IPS-18c (cell line): ENCODE results near the gene DMP1.

Source experiments
- H3K4me3 ChIP-seq: 2 replicates; pipeline ENCODE4 v1.7.0; 2013; ENCODE audit warnings: low read depth, mild to moderate bottlenecking, low read length, moderate library complexity; ENCODE audit not compliant: insufficient read depth
- H3K9me3 ChIP-seq: one replicate; pipeline ENCODE4 v1.6.1; 2013; ENCODE audit warnings: mild to moderate bottlenecking, low read length, moderate library complexity; ENCODE audit not compliant: control insufficient read depth, insufficient read depth

The DMP1 gene

GRCh38 chr4:87649980-87650379, at the start of gene DMP1:
DMP1 (plus strand) TSS chr4:87650280; CDS start chr4:87656493, 6,213 bp downstream.
- Histone ChIP-seq H3K4me3 (no peak within 1 kb of the TSS), H3K9me3 (no peaks in the 10 kb centered on the region)

GRCh38 chr4:87601361-87601760, 48.7 kb upstream of the DMP1 start:
- no peak overlapping the region for H3K4me3 ChIP-seq
- no peaks in the 10 kb centered on the region for H3K9me3 ChIP-seq

GRCh38 chr4:87608229-87608628, 41.9 kb upstream of the DMP1 start, which contains the start of gene DSPP:
DSPP (plus strand) TSS chr4:87608529; CDS start chr4:87610909, 2,380 bp downstream.
- H3K9me3 ChIP-seq = no peaks in the 10 kb centered on the region
- H3K4me3 ChIP-seq = no peak within 1 kb of the TSS

- Histone ChIP-seq H3K4me3 (no peak overlapping the region), H3K9me3 (no peaks in the 10 kb centered on the region)
Measured at GRCh38 chr4:87614292-87614890, 35.7 kb upstream of the DMP1 start.

GRCh38 chr4:87616268-87616667, 33.8 kb upstream of the DMP1 start:
- Histone ChIP-seq H3K9me3 (no peaks in the 10 kb centered on the region), H3K4me3 (no peak overlapping the region)

- Histone ChIP-seq H3K9me3 (no peaks in the 10 kb centered on the region), H3K4me3 (no peak overlapping the region)
Measured at GRCh38 chr4:87620086-87620485, 30.0 kb upstream of the DMP1 start.

GRCh38 chr4:87620491-87620890, 29.6 kb upstream of the DMP1 start:
- H3K9me3 ChIP-seq = no peaks in the 10 kb centered on the region

GRCh38 chr4:87622303-87622702, 27.8 kb upstream of the DMP1 start:
- Histone ChIP-seq H3K9me3 (no peaks in the 10 kb centered on the region), H3K4me3 (no peak overlapping the region)

More at GRCh38 chr4:87620491-87620890, 29.6 kb upstream of the DMP1 start:
- H3K4me3 ChIP-seq = no peak overlapping the region

- no peak overlapping the region for H3K4me3 ChIP-seq
- no peaks in the 10 kb centered on the region for H3K9me3 ChIP-seq
Measured at GRCh38 chr4:87624698-87625097, 25.4 kb upstream of the DMP1 start.

GRCh38 chr4:87631668-87632067, 18.4 kb upstream of the DMP1 start:
- Histone ChIP-seq H3K4me3 (no peak overlapping the region), H3K9me3 (no peaks in the 10 kb centered on the region)

GRCh38 chr4:87632469-87632868, 17.6 kb upstream of the DMP1 start:
- Histone ChIP-seq H3K4me3 (no peak overlapping the region), H3K9me3 (no peaks in the 10 kb centered on the region)

GRCh38 chr4:87633243-87633642, 16.8 kb upstream of the DMP1 start:
- H3K9me3 ChIP-seq = no peaks in the 10 kb centered on the region
- no peak overlapping the region for H3K4me3 ChIP-seq

GRCh38 chr4:87644286-87644685, 5.8 kb upstream of the DMP1 start:
- H3K9me3 ChIP-seq = no peaks in the 10 kb centered on the region
- no peak overlapping the region for H3K4me3 ChIP-seq

GRCh38 chr4:87650938-87651337, 858 bp downstream of the DMP1 start:
- H3K9me3 ChIP-seq = no peaks in the 10 kb centered on the region
- H3K4me3 ChIP-seq = no peak overlapping the region

- Histone ChIP-seq H3K9me3 (no peaks in the 10 kb centered on the region), H3K4me3 (no peak overlapping the region)
Measured at GRCh38 chr4:87651941-87652340, 1.9 kb downstream of the DMP1 start.

- Histone ChIP-seq H3K4me3 (no peak overlapping the region), H3K9me3 (no peaks in the 10 kb centered on the region)
Measured at GRCh38 chr4:87654487-87655044, 4.5 kb downstream of the DMP1 start.

- H3K4me3 ChIP-seq = no peak overlapping the region
- no peaks in the 10 kb centered on the region for H3K9me3 ChIP-seq
Measured at GRCh38 chr4:87657525-87657924, 7.4 kb downstream of the DMP1 start.

- H3K4me3 ChIP-seq = no peak overlapping the region
- H3K9me3 ChIP-seq = no peaks in the 10 kb centered on the region
Measured at GRCh38 chr4:87659247-87659931, 9.3 kb downstream of the DMP1 start.
